Measurements from ENCODE around the gene FRMPD4. TPM values are rescaled to one million over a fixed set of nuclear protein-coding genes. Genes with fewer than 3 reads are reported as not detected.
"Not testable (repeated sequence)": the region's sequence is repeated elsewhere in the genome, so short reads cannot be mapped to it uniquely, and the experiment has no call there.

The FRMPD4 gene
- total and polyA plus RNA-seq, 10 donors, result not detected

DNA sequence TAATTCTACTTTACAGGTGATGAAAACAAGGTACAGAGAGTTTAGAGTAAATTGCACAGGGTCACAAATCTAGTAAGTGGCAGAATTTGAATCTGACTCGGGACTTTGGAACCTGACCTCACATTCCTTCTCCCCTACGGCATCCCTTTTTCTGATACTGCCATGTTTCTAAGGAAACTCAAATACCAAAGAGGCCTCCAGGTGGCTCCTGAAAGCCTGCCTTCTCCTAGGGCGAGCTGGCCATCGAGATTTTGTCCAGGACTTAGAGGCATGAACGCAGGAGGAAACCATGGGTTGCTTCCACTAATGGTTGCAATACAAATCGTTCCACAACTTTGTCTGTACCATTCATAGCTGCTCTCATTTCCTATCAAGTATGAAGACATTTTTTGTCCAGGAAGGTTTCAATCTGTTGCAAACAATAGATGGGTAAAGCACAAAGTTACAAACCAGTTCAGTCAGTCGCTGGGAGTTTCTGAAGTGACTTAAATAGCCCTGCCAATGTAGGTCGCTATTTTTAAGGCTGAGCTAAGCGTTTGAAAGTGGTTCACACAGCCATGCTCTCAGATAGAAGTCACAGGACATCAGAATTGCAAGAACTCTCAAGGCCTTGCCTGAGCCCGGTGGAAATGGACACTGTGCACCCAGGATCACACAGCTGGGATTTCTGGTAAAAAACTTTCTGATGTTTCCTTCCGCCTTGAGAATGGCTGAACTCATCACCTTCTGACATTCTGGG is 356.3 kb downstream of the FRMPD4 start:
- H3K4me3 ChIP-seq, result no peak overlapping the region
- no peak for DNase-seq
- no peaks in the 10 kb centered on the region for H3K36me3 ChIP-seq
- peaks cover 0 to 8% (median 0%) of the 10 kb centered on the region in 6 donors for H3K4me1 ChIP-seq
- H3K9me3 ChIP-seq, result no peaks in the 10 kb centered on the region
- H3K27ac ChIP-seq, result no peak overlapping the region
- 62 to 89% (median 74%) methylated on average over 10 to 11 of the region's 11 CpGs for WGBS, 5 donors
- H3K27me3 ChIP-seq (replicated peaks in 1 of 7), result peaks cover 0 to 2% (median 0%) of the 10 kb centered on the region in 7 donors
- intact Hi-C loops (cut with DNase I; ENCODE audit: low total_unique reads), result no loop called here
- TF ChIP-seq POLR2A (IDR thresholded peaks at IDR 0.05) (no peak), POLR2AphosphoS5 (IDR thresholded peaks at IDR 0.05) (no peak)
- TF ChIP-seq, protein P1, sequence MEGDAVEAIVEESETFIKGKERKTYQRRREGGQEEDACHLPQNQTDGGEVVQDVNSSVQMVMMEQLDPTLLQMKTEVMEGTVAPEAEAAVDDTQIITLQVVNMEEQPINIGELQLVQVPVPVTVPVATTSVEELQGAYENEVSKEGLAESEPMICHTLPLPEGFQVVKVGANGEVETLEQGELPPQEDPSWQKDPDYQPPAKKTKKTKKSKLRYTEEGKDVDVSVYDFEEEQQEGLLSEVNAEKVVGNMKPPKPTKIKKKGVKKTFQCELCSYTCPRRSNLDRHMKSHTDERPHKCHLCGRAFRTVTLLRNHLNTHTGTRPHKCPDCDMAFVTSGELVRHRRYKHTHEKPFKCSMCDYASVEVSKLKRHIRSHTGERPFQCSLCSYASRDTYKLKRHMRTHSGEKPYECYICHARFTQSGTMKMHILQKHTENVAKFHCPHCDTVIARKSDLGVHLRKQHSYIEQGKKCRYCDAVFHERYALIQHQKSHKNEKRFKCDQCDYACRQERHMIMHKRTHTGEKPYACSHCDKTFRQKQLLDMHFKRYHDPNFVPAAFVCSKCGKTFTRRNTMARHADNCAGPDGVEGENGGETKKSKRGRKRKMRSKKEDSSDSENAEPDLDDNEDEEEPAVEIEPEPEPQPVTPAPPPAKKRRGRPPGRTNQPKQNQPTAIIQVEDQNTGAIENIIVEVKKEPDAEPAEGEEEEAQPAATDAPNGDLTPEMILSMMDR (IDR thresholded peaks at IDR 0.05 in 8 of 11, conservative IDR thresholded peaks at IDR 0.05 in 3 of 11), result no peak

DNA sequence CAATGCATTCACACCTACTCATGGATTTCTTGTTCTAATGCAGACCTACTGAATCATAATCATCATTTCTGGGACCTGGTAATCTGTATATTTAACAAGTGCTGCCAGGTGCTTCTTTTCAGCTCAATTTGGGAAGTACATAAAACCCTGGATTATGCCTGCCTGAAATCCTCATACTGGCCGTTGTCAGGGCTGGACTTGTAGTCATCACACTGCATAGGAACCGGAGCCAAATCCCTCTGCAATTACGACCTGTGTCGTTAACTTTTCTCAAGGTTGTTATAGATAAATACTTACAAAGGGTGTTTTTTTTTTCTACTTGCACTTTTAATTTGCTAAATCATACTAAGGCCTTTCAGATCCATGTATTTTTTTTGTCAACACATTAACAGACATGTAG is 358.1 kb downstream of the FRMPD4 start:
- Histone ChIP-seq H3K27ac (no peak overlapping the region), H3K9me3 (no peaks in the 10 kb centered on the region), H3K4me1 (peaks cover 0 to 8% (median 0%) of the 10 kb centered on the region in 6 donors), H3K4me3 (no peak overlapping the region), H3K36me3 (no peaks in the 10 kb centered on the region), H3K27me3 (replicated peaks in 1 of 7) (no peaks in the 10 kb centered on the region)
- WGBS, 5 donors, result 74 to 88% (median 77%) methylated on average over 4 of the region's 4 CpGs
- TF ChIP-seq, protein P1 (IDR thresholded peaks at IDR 0.05 in 8 of 11, conservative IDR thresholded peaks at IDR 0.05 in 3 of 11), result no peak
- intact Hi-C loops (cut with DNase I; ENCODE audit: low total_unique reads), result no loop called here
- no peak for DNase-seq

DNA sequence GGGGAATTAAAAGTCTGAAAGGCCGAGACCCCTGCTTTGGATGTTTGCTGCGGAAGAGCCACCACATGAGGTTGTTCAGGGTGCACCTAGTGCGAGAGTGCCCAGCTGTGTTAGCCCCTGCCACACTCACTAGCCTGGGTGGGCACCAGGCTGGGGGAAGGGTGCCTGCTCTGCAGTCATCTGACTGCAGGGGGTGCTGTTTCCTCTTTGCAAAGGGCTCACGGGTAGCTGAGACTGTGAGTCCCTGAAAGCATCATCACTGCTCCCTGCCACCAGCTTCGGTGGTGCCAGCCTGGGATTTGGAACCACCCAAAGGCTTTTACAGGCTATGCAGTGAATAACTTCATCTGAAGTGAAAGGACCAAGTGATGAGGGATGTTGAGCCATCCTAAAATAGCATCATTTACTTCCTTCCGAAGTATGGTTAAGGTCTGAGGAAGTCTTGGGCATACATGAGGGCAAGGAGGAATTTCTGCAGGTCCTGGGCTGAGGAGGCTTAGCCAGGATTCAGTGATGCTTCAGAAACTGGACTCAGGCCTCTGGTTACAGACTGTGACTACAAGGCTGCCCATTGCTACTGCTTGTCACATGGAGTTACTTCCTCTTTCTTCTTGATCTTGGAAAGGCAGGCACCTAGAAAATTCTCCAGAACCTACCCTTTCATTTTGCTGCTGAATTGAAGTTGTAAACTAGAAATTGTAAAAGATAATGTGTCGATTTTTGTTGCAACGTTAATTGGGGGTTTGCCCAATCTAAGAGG is 359.7 kb downstream of the FRMPD4 start:
- no peak for DNase-seq
- intact Hi-C loops (cut with DNase I; ENCODE audit: low total_unique reads), result no loop called here
- no peak for TF ChIP-seq POLR2AphosphoS5 (IDR thresholded peaks at IDR 0.05)
- TF ChIP-seq, protein P1 (IDR thresholded peaks at IDR 0.05 in 8 of 11, conservative IDR thresholded peaks at IDR 0.05 in 3 of 11), result peak in 2 of 11 experiments; percentile 8 to 17
- TF ChIP-seq POLR2A (IDR thresholded peaks at IDR 0.05), result no peak

DNA sequence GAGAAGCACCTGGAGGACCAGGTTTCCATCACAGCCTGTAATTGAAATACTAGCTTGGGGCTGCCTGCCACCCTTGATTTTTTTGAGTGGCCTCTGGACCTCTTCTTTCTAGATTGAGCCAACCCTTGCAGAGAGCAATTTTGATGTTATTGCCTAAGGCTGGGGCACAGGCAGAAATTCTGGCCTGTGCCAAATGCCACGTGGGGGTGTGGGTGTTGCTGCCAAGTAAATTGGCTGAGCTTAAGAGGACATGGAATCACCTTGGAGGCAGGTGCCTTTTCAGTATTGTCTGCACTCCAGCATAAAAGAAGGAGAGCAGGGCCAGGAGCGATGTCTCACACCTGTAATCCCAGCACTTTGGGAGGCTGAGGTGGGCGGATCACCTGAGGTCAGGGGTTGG is 366.9 kb downstream of the FRMPD4 start:
- Histone ChIP-seq H3K9me3 (peaks cover 0 to 9% (median 0%) of the 10 kb centered on the region in 8 donors), H3K36me3 (no peaks in the 10 kb centered on the region), H3K27me3 (replicated peaks in 1 of 7) (no peaks in the 10 kb centered on the region), H3K4me1 (no peaks in the 10 kb centered on the region), H3K27ac (no peak overlapping the region), H3K4me3 (no peak overlapping the region)
- TF ChIP-seq, protein P1 (IDR thresholded peaks at IDR 0.05 in 8 of 11, conservative IDR thresholded peaks at IDR 0.05 in 3 of 11), result no peak
- TF ChIP-seq POLR2A (IDR thresholded peaks at IDR 0.05) (no peak), POLR2AphosphoS5 (IDR thresholded peaks at IDR 0.05) (no peak)
- WGBS, 5 donors, result 54 to 97% (median 79%) methylated on average over 3 of the region's 3 CpGs
- no peak for DNase-seq
- intact Hi-C loops (cut with DNase I; ENCODE audit: low total_unique reads), result no loop called here

More for the DNA sequence above, 359.7 kb downstream of the FRMPD4 start:
- H3K4me1 ChIP-seq, result peaks cover 0 to 8% (median 0%) of the 10 kb centered on the region in 6 donors
- no peaks in the 10 kb centered on the region for H3K9me3 ChIP-seq
- H3K27me3 ChIP-seq (replicated peaks in 1 of 7), result no peaks in the 10 kb centered on the region
- WGBS, 5 donors, result 58 to 75% (median 69%) methylated on average over 8 of the region's 8 CpGs
- H3K27ac ChIP-seq, result no peak overlapping the region
- no peak overlapping the region for H3K4me3 ChIP-seq
- H3K36me3 ChIP-seq, result no peaks in the 10 kb centered on the region

DNA sequence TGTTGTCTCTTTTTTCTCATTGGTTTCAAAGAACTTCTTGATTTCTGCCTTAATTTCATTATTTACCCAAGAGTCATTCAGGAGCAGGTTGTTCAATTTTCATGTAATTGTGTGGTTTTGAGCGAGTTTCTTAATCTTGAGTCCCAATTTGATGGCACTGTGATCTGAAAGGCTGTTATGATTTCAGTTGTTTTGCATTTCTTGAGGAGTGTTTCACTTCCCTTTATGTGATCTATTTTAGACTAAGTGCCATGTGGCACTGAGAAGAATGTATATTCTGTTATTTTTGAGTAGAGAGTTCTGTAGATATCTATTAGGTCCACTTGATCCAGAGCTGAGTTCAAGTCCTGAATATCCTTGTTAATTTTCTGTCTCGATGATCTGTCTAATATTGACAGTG is 377.1 kb downstream of the FRMPD4 start:
- DNase-seq; H3K36me3 ChIP-seq; H3K27me3 ChIP-seq (replicated peaks in 1 of 7); H3K4me3 ChIP-seq; H3K4me1 ChIP-seq; intact Hi-C loops (cut with DNase I; ENCODE audit: low total_unique reads): not testable (repeated sequence)
- H3K27ac ChIP-seq, result peak overlapping the region in 4 of 8 donors; percentile 1 to 36 (median 22)
- peaks cover 0 to 46% (median 6%) of the 10 kb centered on the region in 8 donors for H3K9me3 ChIP-seq
- 55 to 76% (median 74%) methylated on average over 2 of the region's 2 CpGs for WGBS, 5 donors
